Measurements from ENCODE around the gene DIPK1C. TPM values are rescaled to one million over a fixed set of nuclear protein-coding genes. Genes with fewer than 3 reads are reported as not detected.

The DIPK1C gene
- total RNA-seq, 1 donor from 2014 or later: 13.7 TPM

- Mint-ChIP-seq H3K4me3 (no peak overlapping the region), H3K27ac (no peak overlapping the region), H3K9me3 (no peaks in the 10 kb centered on the region), H3K36me3 (no peaks in the 10 kb centered on the region), H3K4me1 (peaks cover 2% of the 10 kb centered on the region), H3K27me3 (ENCODE audit: insufficient read depth, low read depth) (peaks cover 2% of the 10 kb centered on the region)
- H4K20me1 ChIP-seq (ENCODE audit: low read depth): no peaks in the 10 kb centered on the region
- H3K9ac ChIP-seq: no peak overlapping the region
- H3K4me1 ChIP-seq: peaks cover 9% of the 10 kb centered on the region
- H3K27me3 ChIP-seq: no peaks in the 10 kb centered on the region
- no peak for TF ChIP-seq EZH2 (IDR thresholded peaks at IDR 0.05)
- TF ChIP-seq EZH2phosphoT487 (IDR thresholded peaks at IDR 0.05): no peak
- TF ChIP-seq CTCF (IDR thresholded peaks at IDR 0.05): no peak
- no peak overlapping the region for H3K4me2 ChIP-seq
- H3K27ac ChIP-seq: no peak overlapping the region
- no peaks in the 10 kb centered on the region for H3K9me3 ChIP-seq (ENCODE audit: low read depth)
- no peak overlapping the region for H2AFZ ChIP-seq (replicated peaks)
- DNase-seq (ENCODE audit: low spot score): no peak
- no peaks in the 10 kb centered on the region for H3K36me3 ChIP-seq
- H3K4me3 ChIP-seq: no peak overlapping the region
- no peaks in the 10 kb centered on the region for H3F3A ChIP-seq (ENCODE audit: low read depth)
- H3K79me2 ChIP-seq (ENCODE audit: low read depth): no peaks in the 10 kb centered on the region
Observed at GRCh38 chr18:74445585-74445984, 11.5 kb downstream of the DIPK1C start.

- no peak for DNase-seq (ENCODE audit: low spot score)
- no peaks in the 10 kb centered on the region for H3K4me1 ChIP-seq
- Mint-ChIP-seq H3K4me1 (peaks cover 2% of the 10 kb centered on the region), H3K4me3 (no peak overlapping the region), H3K27me3 (ENCODE audit: insufficient read depth, low read depth) (peaks cover 2% of the 10 kb centered on the region), H3K9me3 (no peaks in the 10 kb centered on the region), H3K27ac (no peak overlapping the region), H3K36me3 (no peaks in the 10 kb centered on the region)
- no peak overlapping the region for H3K4me3 ChIP-seq
- H2AFZ ChIP-seq (replicated peaks): no peak overlapping the region
- H3F3A ChIP-seq (ENCODE audit: low read depth): no peaks in the 10 kb centered on the region
- no peaks in the 10 kb centered on the region for H3K79me2 ChIP-seq (ENCODE audit: low read depth)
- H3K4me2 ChIP-seq: no peak overlapping the region
- H3K36me3 ChIP-seq: no peaks in the 10 kb centered on the region
- no peak overlapping the region for H3K9ac ChIP-seq
- no peaks in the 10 kb centered on the region for H4K20me1 ChIP-seq (ENCODE audit: low read depth)
- no peaks in the 10 kb centered on the region for H3K27me3 ChIP-seq
- H3K27ac ChIP-seq: no peak overlapping the region
- no peaks in the 10 kb centered on the region for H3K9me3 ChIP-seq (ENCODE audit: low read depth)
- TF ChIP-seq EZH2 (IDR thresholded peaks at IDR 0.05) (no peak), EZH2phosphoT487 (IDR thresholded peaks at IDR 0.05) (no peak), CTCF (IDR thresholded peaks at IDR 0.05) (no peak)
Observed at GRCh38 chr18:74444104-74444503, 13.0 kb downstream of the DIPK1C start.

- H3K27me3 Mint-ChIP-seq (ENCODE audit: insufficient read depth, low read depth): peaks cover 5% of the 10 kb centered on the region
- no peaks in the 10 kb centered on the region for H3K9me3 Mint-ChIP-seq
- Histone ChIP-seq H3K4me1 (peaks cover 5% of the 10 kb centered on the region), H3K9me3 (ENCODE audit: low read depth) (no peaks in the 10 kb centered on the region), H3K4me2 (no peak overlapping the region), H2AFZ (replicated peaks) (no peak overlapping the region), H3K36me3 (no peaks in the 10 kb centered on the region), H4K20me1 (ENCODE audit: low read depth) (no peaks in the 10 kb centered on the region), H3K4me3 (no peak overlapping the region), H3K9ac (no peak overlapping the region), H3K79me2 (ENCODE audit: low read depth) (no peaks in the 10 kb centered on the region), H3F3A (ENCODE audit: low read depth) (no peaks in the 10 kb centered on the region), H3K27ac (no peak overlapping the region), H3K27me3 (no peaks in the 10 kb centered on the region)
- no peaks in the 10 kb centered on the region for H3K36me3 Mint-ChIP-seq
- DNase-seq (ENCODE audit: low spot score): no peak
- TF ChIP-seq EZH2 (IDR thresholded peaks at IDR 0.05) (no peak), CTCF (IDR thresholded peaks at IDR 0.05) (no peak)
- no peak overlapping the region for H3K27ac Mint-ChIP-seq
- peaks cover 9% of the 10 kb centered on the region for H3K4me1 Mint-ChIP-seq
- H3K4me3 Mint-ChIP-seq: no peak overlapping the region
Observed at GRCh38 chr18:74440808-74441427, 16.2 kb downstream of the DIPK1C start.

Data from neural progenitor cell (in vitro differentiated cells).